ENCODE data around the gene NHERF2. TPM values are rescaled to one million over a fixed set of nuclear protein-coding genes. Genes with fewer than 3 reads are reported as not detected.

Gene NHERF2
- total RNA-seq, 1 experiment from 2014 or later: 20.5 TPM

GRCh38 chr16:2048116-2048543 is 21.4 kb downstream of the NHERF2 start:
- no peak for DNase-seq (ENCODE audit: low spot score)
- in situ Hi-C loops (cut with HindIII; ENCODE audit: low sequenced_read_pairs): no loop called here

GRCh38 chr16:2053211-2053610 is 26.5 kb downstream of the NHERF2 start:
- in situ Hi-C loops (cut with HindIII; ENCODE audit: low sequenced_read_pairs): no loop called here
- DNase-seq (ENCODE audit: low spot score): no peak

GRCh38 chr16:2053897-2054296 is 27.2 kb downstream of the NHERF2 start:
- no peak for DNase-seq (ENCODE audit: low spot score)
- in situ Hi-C loops (cut with HindIII; ENCODE audit: low sequenced_read_pairs): no loop called here

GRCh38 chr16:2054543-2055245 is 28.0 kb downstream of the NHERF2 start:
- in situ Hi-C loops (cut with HindIII; ENCODE audit: low sequenced_read_pairs): no loop called here
- no peak for DNase-seq (ENCODE audit: low spot score)

GRCh38 chr16:2056077-2056476 is 29.4 kb downstream of the NHERF2 start:
- in situ Hi-C loops (cut with HindIII; ENCODE audit: low sequenced_read_pairs): no loop called here
- DNase-seq (ENCODE audit: low spot score): no peak

- DNase-seq (ENCODE audit: low spot score): no peak
- in situ Hi-C loops (cut with HindIII; ENCODE audit: low sequenced_read_pairs): no loop called here
These were observed 30.1 kb downstream of the NHERF2 start for GRCh38 chr16:2056681-2057407.

- DNase-seq (ENCODE audit: low spot score): no peak
- in situ Hi-C loops (cut with HindIII; ENCODE audit: low sequenced_read_pairs): no loop called here
These were observed 30.7 kb downstream of the NHERF2 start for GRCh38 chr16:2057438-2057837.

GRCh38 chr16:2058420-2058819 is 31.7 kb downstream of the NHERF2 start:
- in situ Hi-C loops (cut with HindIII; ENCODE audit: low sequenced_read_pairs): no loop called here
- no peak for DNase-seq (ENCODE audit: low spot score)

GRCh38 chr16:2058872-2059271 is 32.2 kb downstream of the NHERF2 start:
- DNase-seq (ENCODE audit: low spot score): no peak
- in situ Hi-C loops (cut with HindIII; ENCODE audit: low sequenced_read_pairs): no loop called here

GRCh38 chr16:2060346-2060745 is 33.6 kb downstream of the NHERF2 start:
- DNase-seq (ENCODE audit: low spot score): no peak
- in situ Hi-C loops (cut with HindIII; ENCODE audit: low sequenced_read_pairs): no loop called here

GRCh38 chr16:2061023-2061422 is 34.3 kb downstream of the NHERF2 start:
- in situ Hi-C loops (cut with HindIII; ENCODE audit: low sequenced_read_pairs): no loop called here
- DNase-seq (ENCODE audit: low spot score): no peak

GRCh38 chr16:2061526-2061925 is 34.8 kb downstream of the NHERF2 start:
- no peak for DNase-seq (ENCODE audit: low spot score)
- in situ Hi-C loops (cut with HindIII; ENCODE audit: low sequenced_read_pairs): no loop called here

GRCh38 chr16:2062801-2063200 is 36.1 kb downstream of the NHERF2 start:
- in situ Hi-C loops (cut with HindIII; ENCODE audit: low sequenced_read_pairs): no loop called here
- DNase-seq (ENCODE audit: low spot score): no peak

- in situ Hi-C loops (cut with HindIII; ENCODE audit: low sequenced_read_pairs): no loop called here
- no peak for DNase-seq (ENCODE audit: low spot score)
These were observed 37.2 kb downstream of the NHERF2 start for GRCh38 chr16:2063861-2064260.

- in situ Hi-C loops (cut with HindIII; ENCODE audit: low sequenced_read_pairs): no loop called here
- no peak for DNase-seq (ENCODE audit: low spot score)
These were observed 37.8 kb downstream of the NHERF2 start for GRCh38 chr16:2064368-2064945.

- no peak for DNase-seq (ENCODE audit: low spot score)
- in situ Hi-C loops (cut with HindIII; ENCODE audit: low sequenced_read_pairs): no loop called here
These were observed 39.4 kb downstream of the NHERF2 start for GRCh38 chr16:2066139-2066538.

GRCh38 chr16:2070576-2071453 is 44.1 kb downstream of the NHERF2 start:
- in situ Hi-C loops (cut with HindIII; ENCODE audit: low sequenced_read_pairs): loop anchor here (10.0 kb wide), 1 partner anchor 94 kb away; no protein-coding TSS in a partner anchor
- no peak for DNase-seq (ENCODE audit: low spot score)

GRCh38 chr16:2071454-2072202 is 44.9 kb downstream of the NHERF2 start:
- peak; percentile 38 for DNase-seq (ENCODE audit: low spot score)
- in situ Hi-C loops (cut with HindIII; ENCODE audit: low sequenced_read_pairs): loop anchor here (10.0 kb wide), 1 partner anchor 93 kb away; no protein-coding TSS in a partner anchor

GRCh38 chr16:2072926-2073325 is 46.2 kb downstream of the NHERF2 start:
- DNase-seq (ENCODE audit: low spot score): no peak
- in situ Hi-C loops (cut with HindIII; ENCODE audit: low sequenced_read_pairs): loop anchor here (10.0 kb wide), 1 partner anchor 92 kb away; no protein-coding TSS in a partner anchor
